ENCODE measurements around the gene PLCG2.
"Not testable (repeated sequence)": the region's sequence is repeated elsewhere in the genome, so short reads cannot be mapped to it uniquely, and the experiment has no call there.

PLCG2 gene

DNA sequence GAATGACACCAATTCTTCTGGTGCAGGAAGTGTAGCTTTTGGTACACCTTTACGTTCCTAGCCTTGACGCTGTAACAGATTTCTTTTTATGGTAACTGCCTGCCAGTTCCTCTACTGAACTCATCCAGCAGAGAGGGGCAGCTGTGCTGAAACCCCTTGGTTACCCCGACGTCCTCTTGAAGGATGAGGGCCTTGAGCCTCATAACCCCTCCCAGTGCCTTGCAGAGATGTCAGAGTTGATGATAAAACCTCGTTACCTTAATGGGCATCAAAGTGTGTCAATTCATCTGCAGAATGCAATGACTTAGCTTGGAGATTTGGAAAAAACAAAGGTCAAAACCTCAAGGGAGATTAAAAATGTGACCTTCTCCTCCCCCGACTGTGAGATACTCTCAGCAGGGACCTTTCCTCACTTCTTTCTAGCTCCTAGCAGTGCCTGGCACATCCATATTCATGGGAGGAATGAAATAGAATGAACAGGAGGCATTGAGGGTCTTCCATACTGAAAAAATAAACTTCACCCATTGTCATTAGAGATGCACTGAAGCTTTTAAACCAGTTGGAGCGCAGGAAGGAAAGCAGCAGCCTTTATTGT, 163.0 kb downstream of the PLCG2 start:
- no peak for ATAC-seq

GRCh38 chr16:81945665-81946064, 166.6 kb downstream of the PLCG2 start:
- ATAC-seq, result no peak

- no peak for ATAC-seq
These were observed 167.1 kb downstream of the PLCG2 start for GRCh38 chr16:81946206-81946605.

DNA sequence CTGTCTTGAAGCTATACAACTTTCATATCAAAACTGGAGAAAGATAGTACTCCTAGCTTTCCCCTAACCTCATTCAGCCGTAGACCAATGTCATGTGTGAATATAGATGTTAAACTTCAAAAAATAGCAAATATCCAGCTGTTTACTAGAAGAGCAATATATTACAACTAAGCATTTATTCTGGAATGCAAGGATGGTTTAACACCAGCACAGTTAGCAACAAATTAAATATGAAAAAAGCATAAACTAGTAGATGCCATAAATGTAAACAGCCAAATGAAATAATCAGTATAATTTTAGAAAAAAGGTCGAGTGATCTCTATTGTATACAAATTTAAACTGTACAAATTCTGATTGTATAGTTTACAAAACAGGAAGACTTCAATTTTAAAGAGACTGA, 172.5 kb downstream of the PLCG2 start:
- ATAC-seq, result no peak

- ATAC-seq, result no peak
These were observed 177.3 kb downstream of the PLCG2 start for GRCh38 chr16:81956213-81956948.

- no peak for ATAC-seq
These were observed 185.7 kb downstream of the PLCG2 start for GRCh38 chr16:81964808-81965207.

DNA sequence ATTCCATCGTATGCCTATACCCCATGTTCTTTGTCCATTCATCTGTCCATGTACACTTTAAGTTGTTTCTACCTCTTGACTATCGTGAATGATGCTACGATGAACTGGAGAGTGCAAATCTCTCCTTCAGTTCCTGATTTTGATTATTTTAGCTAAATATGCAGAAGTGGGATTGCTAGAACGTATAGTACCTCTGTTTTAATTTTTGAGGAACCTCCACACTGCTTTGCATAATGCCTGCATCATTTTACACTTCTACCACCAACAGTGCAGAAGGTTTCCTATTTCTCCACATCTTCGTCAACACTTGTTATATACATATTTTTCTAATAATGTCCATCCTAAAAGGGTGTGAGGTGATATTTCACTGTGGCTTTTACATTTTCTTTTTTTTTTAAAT, 188.3 kb downstream of the PLCG2 start:
- no peak for ATAC-seq

DNA sequence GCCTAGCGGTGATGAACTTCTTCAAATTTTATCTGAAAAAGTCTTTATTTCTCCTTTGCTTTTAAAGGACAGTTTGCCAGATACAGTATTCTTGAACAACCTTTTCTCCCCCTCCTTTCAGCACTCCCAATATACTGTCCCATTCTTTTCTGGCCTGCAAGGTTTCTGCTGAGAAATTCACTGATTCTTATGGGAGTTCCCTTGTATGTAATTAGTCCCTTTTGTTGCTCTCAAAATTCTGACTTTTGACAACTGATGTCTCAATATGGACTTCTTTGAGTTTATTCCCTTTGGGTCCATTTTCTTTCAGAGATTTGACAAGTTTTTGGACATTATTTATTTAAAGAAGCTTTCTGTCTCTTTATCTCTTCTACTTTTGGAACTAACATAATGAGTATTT, 192.8 kb downstream of the PLCG2 start:
- ATAC-seq, result no peak

GRCh38 chr16:81973737-81974136, 194.6 kb downstream of the PLCG2 start:
- ATAC-seq, result no peak

DNA sequence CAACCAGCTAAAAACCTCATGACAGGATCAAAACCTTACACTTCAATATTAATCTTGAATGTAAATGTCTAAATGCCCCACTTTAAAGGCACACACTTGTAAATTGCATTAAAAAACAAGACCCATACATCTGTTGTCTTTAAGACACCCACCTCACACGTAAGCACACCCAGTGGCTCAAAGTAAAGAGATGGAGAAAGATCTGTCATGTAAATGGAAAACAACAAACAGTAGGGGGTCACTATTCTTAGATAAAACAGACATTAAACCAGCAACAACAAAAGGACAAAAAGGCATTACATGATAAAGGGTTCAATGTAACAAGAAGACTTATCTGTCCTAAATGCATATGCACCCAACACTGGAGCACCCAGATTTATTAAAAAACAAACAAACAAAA, 196.5 kb downstream of the PLCG2 start:
- no peak for ATAC-seq

GRCh38 chr16:81977335-81977942, 198.3 kb downstream of the PLCG2 start:
- not testable (repeated sequence) for ATAC-seq

GRCh38 chr16:81987121-81987520, 208.0 kb downstream of the PLCG2 start:
- ATAC-seq, result no peak

GRCh38 chr16:81987706-81988105, 208.6 kb downstream of the PLCG2 start:
- no peak for ATAC-seq

- no peak for ATAC-seq
These were observed 213.8 kb downstream of the PLCG2 start for GRCh38 chr16:81992859-81993258.

DNA sequence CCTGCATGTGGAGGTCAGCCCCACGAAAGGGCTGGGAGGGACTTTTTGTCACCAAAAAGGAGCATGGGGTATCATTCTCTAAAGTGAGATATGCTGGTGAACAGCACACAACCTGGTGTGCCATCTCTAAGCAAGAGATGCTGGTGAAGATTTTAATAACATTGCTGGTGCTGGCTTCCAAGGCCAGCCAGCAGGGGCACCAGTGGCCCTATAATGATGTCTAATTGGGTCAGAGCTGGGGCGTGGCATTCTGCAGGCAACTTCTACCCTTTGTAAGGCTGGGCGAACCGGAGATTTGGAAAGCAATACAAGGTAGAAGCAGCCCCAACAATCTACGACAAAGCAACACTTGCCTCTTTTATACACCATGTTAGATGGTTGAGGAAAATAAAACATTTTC, 215.4 kb downstream of the PLCG2 start:
- no peak for ATAC-seq

DNA sequence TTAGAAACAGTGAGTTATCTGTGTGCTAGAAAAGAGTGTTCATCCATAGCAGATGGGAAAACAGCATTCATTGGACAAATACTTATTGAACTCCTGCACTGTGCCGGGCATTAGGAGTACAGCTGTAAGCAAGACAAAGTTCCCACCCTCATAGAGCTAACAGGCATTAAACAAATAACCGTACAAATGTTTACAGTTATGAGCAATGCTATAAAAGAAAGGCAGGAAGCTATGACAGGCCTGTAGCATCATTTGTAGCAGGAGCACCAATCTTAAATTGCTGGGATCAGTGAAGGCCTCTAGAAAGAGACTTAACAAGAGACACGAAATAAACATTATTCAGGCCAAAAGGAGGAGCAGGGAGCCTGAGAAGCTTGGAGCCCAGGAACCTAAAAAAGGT, 216.6 kb downstream of the PLCG2 start:
- ATAC-seq, result no peak

- ATAC-seq, result no peak
These were observed 217.8 kb downstream of the PLCG2 start for GRCh38 chr16:81996664-81997509.

DNA sequence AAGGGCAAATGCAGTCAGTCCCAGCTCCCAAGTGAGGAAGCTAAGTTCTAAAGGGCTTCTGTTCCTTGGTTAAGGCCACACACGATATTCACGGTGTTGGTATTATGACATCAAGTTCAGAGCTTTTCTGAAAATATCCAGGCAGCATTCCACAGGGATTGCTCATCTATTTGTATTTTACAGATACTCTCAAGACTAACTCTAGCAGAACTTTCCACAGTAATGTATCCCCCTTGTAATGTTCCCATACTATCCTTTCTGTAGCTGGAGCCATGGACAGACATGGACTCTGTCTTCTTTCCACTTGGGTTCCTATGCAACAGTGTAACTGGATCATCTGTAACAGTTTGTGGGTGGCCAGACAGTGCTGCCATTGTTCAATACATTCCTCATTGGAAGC, 218.6 kb downstream of the PLCG2 start:
- no peak for ATAC-seq

DNA sequence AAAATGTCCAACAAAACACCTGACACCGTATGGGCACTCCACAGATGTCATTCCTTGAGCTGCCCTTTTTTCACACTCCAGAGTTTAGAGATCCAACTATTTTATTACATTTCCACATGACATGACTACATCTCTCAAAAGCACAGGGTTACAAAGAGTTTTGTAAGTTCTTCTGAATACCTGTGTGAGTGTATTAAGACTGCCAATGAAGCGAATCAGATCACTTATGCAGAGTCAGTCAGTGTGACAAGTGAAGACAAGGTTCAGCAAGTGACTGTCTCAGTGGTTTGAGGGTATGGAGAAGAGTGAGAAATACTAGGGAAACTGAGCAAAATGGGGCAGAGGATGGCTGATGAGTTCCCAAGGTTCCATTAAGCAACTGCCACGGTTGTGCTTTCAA, 223.7 kb downstream of the PLCG2 start:
- no peak for ATAC-seq

GRCh38 chr16:82004601-82005000, 225.5 kb downstream of the PLCG2 start:
- ATAC-seq, result no peak

DNA sequence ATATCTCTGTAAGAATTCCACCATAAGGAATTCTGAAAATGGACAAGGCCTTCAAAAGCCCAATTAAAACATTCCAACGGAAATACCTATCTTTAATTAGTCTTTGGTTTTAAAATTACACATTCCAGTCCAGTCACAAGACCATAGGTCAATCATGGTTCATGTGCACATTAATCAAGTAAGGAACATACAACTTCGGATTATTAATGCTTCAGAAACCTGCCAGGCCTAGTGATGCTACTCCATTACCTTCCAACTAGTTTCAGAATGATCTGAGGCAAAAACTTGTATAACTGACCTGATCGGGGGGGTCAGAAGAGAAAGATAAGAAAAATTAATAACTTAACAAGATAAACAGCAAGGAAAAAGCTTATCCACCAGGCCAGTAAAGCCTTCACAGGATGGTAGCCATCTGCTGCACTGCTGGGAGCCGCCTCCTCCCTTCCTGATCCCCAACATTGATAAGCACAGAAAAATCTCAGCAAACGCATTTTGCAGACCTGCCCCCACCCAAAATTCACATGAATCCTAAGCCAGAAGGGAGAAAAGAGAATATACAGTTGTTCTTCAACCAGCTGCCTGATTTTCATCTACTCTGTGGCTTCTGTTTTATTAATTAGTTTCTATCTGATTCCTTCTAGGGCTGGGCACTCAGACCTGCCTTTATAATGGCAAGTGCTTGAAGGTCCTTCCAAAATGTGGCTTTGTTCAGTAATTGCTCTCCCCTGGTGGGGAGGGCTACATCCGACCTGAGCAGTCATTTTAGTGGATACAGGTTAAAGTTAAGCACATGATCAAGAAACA, 226.1 kb downstream of the PLCG2 start:
- ATAC-seq, result no peak

DNA sequence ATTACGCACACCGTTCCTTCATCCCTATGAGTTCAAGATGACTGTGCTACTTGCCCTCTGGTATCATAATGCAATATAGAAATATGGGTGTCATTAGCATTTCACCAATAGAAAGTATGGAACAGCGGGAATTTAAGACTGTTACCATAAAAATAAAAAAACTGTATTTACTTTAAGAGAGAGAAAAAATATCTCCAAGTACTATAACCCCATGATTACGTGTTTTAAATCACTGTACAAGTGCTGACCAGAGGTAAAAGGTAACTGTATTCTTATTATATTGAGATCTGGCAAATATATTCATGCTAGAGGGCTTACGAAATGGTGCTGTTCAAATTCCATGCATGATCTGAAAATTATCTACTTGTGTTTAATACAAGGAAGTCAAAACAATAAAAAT, 226.9 kb downstream of the PLCG2 start:
- no peak for ATAC-seq

DNA sequence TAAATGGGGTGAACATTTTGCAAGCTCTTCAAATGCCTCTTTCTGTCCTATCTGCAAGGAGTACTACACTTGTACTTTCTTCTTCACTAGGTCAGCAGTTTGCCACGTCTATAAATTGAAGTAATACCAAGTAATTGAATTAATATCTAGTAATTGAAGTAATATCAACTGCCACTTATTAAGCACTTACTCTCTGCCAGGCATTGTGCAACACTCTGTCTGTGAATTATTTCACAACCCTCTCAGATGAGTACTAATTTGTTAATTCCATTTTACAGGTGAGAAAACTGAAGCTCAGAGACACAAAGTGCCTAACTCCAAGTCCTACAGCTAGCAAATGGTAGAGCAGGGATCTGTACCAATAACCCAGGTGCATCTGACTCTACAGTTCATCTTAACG, 228.1 kb downstream of the PLCG2 start:
- no peak for ATAC-seq
